GM18951 (cell line): ENCODE data around the gene ACAP1.

Experiments used
- POLR2A ChIP-seq: IDR thresholded peaks from 4 replicates; pipeline ENCODE4 v1.6.1; 2011; ENCODE audit warnings: mild to moderate bottlenecking; ENCODE audit not compliant: insufficient read length, insufficient read depth; ENCODE audit errors: extremely low read depth
- in situ Hi-C: fragments of 300-500 bp; cut with MboI; formaldehyde crosslinking; loops from one replicate; pipeline ENCODE4 v1.12.0; 2022; ENCODE audit warnings: low sequenced_read_pairs, mixed read lengths, inconsistent platforms; ENCODE audit not compliant: unreplicated experiment

Gene ACAP1

GRCh38 chr17:7336240-7337175, at the start of gene ACAP1:
ACAP1 (plus strand) TSS chr17:7336529; CDS start chr17:7336735, 206 bp downstream.
- in situ Hi-C loops = no loop called here

GRCh38 chr17:7289256-7290032, 46.9 kb upstream of the ACAP1 start:
- TF ChIP-seq POLR2A = no peak

More at GRCh38 chr17:7336240-7337175, at the start of gene ACAP1:
- peak; percentile 62 for TF ChIP-seq POLR2A

GRCh38 chr17:7290166-7290565, 46.2 kb upstream of the ACAP1 start:
- TF ChIP-seq POLR2A = no peak
- in situ Hi-C loops = no loop called here

More at GRCh38 chr17:7289256-7290032, 46.9 kb upstream of the ACAP1 start:
- in situ Hi-C loops = no loop called here

GRCh38 chr17:7290685-7291084, 45.6 kb upstream of the ACAP1 start:
- in situ Hi-C loops = no loop called here
- no peak for TF ChIP-seq POLR2A

- in situ Hi-C loops = no loop called here
- TF ChIP-seq POLR2A = no peak
Observed at GRCh38 chr17:7292194-7292593, 44.1 kb upstream of the ACAP1 start.

GRCh38 chr17:7292729-7293128, 43.6 kb upstream of the ACAP1 start:
- in situ Hi-C loops = no loop called here
- no peak for TF ChIP-seq POLR2A

- in situ Hi-C loops = no loop called here
- TF ChIP-seq POLR2A = no peak
Observed at GRCh38 chr17:7293159-7293558, 43.2 kb upstream of the ACAP1 start.

- in situ Hi-C loops = no loop called here
- no peak for TF ChIP-seq POLR2A
Observed at GRCh38 chr17:7293816-7294613, 42.3 kb upstream of the ACAP1 start.

GRCh38 chr17:7294614-7295153, 41.6 kb upstream of the ACAP1 start, which contains the start of gene YBX2:
YBX2 (minus strand) TSS chr17:7294639; CDS start chr17:7294500, 139 bp downstream.
- no peak for TF ChIP-seq POLR2A
- in situ Hi-C loops = no loop called here

GRCh38 chr17:7295230-7296180, 40.8 kb upstream of the ACAP1 start:
- in situ Hi-C loops = no loop called here

GRCh38 chr17:7296189-7296861, 40.0 kb upstream of the ACAP1 start:
- in situ Hi-C loops = no loop called here
- TF ChIP-seq POLR2A = no peak

More at GRCh38 chr17:7295230-7296180, 40.8 kb upstream of the ACAP1 start:
- no peak for TF ChIP-seq POLR2A
